Stimulated activated CD8-positive, alpha-beta memory T cell treated with anti-CD3 and anti-CD28 coated beads, Interleukin-12 subunit alpha, Interleukin-12 subunit beta, amount 100 ng/mL, for 4 hours (primary cell): Measurements from ENCODE around the gene NUDT8.
"Not testable (repeated sequence)": the region's sequence is repeated elsewhere in the genome, so short reads cannot be mapped to it uniquely, and the experiment has no call there.

Source experiments
- DNase-seq: peaks from one replicate; pipeline ENCODE4 v3.0.0-alpha.2; 2020; ENCODE audit warnings: low read depth

NUDT8 gene

DNA sequence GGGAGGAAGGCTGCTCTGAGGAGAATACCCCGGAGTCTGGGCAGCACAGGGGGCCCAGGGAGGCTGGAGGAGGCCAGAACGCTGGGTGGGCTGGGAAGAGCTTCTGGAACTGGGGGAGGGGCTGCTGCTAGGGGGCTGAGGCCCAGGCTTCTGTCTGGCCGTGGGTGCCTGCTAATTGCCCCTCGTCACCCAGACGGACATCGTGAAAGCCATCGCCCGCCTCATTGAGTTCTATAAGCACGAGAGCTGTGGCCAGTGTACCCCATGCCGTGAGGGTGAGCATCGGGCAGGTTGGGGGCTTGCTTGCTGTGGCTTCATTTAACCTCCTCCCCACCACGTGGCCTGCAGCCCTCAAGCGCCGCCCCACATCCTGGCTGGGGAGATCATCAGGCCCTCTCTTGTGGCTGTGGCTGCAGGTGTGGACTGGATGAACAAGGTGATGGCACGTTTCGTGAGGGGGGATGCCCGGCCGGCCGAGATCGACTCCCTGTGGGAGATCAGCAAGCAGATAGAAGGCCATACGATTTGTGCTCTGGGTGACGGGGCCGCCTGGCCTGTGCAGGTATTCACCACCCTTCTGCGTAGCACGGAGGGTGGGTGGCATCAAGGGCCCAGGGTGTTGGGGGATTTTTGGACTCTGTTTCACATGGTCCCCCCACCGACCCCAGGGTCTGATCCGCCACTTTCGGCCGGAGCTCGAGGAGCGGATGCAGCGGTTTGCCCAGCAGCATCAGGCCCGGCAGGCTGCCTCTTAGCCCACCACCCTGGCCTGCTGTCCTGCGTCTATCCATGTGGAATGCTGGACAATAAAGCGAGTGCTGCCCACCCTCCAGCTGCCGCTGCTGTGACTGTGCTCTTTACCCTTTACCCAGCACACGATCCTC is 17.8 kb downstream of the NUDT8 start:
- no peak for DNase-seq

DNA sequence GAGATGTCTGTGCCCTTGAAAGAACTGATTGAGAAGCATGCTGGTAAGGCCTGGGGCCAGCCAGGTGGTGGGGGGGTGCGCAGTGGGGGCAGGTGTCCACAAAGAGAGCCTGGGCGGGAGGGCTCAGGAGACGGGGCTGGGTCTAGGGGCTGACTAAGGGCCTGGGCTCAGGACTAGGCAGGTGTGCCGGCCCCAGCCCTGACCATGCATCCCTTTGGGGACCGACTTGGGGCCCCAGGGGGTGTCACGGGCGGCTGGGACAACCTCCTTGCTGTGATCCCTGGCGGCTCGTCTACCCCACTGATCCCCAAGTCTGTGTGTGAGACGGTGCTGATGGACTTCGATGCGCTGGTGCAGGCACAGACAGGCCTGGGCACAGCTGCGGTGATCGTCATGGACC is 18.6 kb downstream of the NUDT8 start:
- no peak for DNase-seq

DNA sequence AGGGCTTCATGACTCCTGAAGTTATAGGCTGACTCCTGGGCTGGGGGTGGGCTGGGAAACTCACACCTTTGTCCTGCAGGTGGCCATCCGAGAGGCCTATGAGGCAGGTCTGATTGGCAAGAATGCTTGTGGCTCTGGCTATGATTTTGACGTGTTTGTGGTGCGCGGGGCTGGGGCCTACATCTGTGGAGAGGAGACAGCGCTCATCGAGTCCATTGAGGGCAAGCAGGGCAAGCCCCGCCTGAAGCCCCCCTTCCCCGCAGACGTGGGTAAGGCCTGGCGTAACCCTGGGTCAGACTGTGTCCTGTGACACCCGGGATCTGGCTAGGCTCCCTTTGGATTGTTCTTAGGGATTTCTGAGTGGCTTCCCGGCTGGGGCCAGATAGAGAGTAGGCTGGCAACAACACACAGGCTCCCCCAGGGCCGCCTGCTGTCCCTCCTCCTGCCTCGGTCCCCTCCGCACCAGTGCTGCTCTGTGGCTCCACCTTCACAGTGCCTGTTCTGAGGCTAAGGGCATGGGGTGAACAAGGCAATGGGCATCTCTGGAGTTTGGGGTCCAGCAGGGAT is 19.4 kb downstream of the NUDT8 start:
- DNase-seq: no peak

DNA sequence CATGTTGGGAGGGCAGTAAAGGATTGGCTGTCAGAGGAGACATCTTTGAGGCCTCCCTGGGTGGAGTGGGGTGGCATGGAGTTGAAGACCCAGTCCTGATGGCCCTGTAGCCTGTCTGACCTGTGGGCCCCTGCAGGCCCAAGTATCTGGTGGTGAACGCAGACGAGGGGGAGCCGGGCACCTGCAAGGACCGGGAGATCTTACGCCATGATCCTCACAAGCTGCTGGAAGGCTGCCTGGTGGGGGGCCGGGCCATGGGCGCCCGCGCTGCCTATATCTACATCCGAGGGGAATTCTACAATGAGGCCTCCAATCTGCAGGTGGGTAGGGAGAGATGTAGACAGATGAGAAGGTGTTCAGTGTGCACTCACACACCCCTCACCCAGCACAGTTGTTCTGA is 20.4 kb downstream of the NUDT8 start:
- DNase-seq: no peak

DNA sequence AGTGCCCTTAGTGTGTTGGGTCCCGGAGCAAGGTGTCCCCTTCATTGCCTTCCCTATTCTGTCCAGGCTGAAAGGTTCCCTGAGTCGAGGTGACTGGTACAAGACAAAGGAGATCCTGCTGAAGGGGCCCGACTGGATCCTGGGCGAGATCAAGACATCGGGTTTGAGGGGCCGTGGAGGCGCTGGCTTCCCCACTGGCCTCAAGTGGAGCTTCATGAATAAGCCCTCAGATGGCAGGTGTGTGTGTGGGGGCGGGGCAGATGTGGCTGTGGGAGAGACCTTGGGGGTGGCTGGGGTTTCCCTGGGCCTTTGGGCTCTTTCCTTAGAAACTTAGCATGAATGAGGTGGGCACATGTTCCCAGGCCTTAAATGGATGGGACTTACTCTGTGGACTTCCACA is 21.3 kb downstream of the NUDT8 start:
- no peak for DNase-seq

DNA sequence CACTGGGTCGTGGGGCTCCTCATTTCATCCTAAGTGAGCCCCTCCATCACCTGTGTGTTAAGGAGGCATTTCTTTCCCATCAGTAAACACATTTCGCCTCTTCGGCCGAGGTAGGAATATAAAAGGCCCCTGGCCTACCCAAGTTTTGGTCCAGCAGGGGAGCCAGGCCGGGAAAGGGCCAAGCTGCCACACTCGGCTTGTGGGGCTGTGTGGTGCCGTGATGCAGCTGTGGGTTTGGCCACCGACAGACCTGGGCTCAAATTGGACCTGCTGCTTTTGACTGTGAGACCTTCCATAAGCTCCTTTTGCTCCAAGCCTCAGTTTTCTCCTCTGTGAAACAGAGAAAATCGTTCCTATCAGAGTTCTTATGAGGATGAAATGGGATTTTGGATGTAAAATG is 22.2 kb downstream of the NUDT8 start:
- no peak for DNase-seq

DNA sequence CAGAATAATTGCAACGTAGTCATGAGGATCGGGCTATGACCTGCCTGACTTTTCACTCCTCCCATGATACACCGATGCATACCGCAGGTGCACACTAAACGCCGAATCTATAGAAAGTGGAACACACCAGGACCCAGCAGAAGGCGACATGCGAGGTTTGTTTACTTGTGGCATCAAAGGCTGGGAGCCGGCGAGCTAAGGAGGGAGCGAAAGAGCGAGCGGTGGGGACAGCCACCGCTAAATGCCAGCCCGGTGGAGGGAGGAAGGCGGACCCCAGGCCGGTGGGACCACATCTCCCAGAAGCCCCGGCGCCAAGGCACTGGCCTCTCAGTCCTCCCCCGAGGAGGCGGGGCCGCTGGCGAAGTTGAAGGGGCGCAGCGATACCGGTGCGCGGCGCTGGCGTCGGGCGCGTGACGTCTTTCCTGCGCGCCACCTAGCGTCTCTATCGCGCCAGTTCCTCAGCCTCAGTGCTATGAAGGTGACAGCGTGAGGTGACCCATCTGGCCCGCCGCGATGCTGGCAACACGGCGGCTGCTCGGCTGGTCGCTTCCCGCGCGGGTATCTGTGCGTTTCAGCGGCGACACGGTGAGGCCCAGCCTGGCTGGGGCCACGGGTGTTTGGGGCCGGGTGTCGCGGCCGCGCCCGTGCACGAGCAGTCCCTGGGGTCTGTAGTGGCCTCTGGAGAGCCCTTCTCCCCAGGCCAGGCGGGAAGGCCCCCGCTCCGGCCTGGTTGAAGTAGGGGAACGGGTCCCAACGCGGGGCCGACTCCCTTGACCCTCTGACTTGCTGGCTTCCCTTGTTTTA is 23.0 kb downstream of the NUDT8 start, which contains the start of gene NDUFV1:
TSS of gene NDUFV1 (plus strand) at position 445 of the 804 bp plus-strand sequence. CDS start at position 514, 69 bp downstream.
- peak; percentile 95 for DNase-seq

DNA sequence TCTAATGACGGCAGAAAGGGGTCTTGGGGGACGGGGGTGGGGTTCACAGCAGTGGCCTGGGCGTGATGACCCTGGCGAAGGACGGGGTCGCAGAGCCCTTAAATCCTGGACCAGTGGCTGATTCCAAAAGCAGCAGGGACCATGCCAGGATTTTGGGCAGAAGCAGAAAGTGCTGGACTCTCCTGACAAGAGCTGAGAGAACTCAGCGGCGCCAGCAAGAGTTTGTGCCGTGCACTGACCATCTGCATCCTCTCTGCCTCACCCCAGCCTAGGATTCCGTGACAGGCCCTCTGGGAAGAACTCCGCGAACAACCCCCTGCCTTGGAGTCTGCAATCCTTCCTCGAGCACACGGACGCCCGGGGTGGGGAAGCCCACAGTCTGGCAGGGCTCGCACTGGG is 23.6 kb downstream of the NUDT8 start:
- DNase-seq: no peak

DNA sequence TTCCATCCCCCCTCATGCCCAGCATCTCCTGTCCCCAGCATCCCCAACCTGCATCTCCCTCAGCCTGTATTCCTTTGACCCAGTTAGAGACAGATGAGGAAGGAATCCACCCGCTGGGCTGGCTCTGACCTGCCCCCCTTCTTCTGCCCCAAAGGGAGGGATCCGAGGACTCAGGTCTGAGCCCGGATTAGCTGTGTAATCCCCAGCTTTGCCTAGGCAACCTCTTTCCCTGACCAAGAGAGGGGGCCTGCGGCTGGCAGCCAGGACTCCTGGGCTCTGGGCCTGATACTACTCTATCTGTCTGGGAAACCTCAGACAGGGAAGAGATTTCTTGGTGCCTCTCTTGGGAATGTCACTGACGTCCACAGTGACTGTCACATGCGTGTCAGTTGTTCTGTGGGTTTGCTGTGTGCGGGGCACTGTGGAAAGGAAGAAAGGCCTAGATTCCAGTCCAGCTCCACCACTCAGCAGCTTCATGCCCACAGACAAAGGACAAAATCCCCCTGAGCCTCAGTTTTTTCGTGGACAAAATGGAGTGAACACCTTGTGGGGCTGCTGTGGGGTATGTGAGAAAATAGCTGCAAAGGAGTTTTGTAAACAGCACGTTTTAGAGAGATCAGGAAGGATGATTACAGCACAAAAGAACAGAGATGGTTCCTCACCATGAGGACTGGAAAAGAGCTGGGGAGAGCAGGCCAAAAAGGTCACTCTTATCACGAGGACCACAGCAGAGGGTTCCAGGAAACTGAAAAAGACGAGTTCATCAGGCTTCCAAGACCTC is 24.3 kb downstream of the NUDT8 start:
- no peak for DNase-seq

DNA sequence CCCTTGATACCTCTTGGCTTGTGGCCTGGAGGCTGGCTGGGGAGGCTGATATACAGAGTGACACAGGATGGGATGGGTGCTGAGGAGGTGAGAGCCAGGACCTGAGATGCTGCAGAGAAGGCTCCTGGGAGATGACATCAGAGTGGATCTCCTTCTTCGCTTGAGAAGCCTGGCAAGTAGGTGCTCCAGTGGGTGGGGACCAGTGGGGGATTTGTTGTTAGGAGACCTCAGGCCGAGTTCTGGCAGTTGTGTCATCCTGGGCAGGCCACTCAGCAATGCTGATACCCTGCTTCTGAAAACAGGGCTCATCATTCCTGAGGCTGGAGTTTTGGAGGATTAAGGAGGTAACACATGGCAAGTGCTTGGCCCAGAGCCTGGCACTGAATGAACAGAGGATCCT is 24.9 kb downstream of the NUDT8 start:
- no peak for DNase-seq

DNA sequence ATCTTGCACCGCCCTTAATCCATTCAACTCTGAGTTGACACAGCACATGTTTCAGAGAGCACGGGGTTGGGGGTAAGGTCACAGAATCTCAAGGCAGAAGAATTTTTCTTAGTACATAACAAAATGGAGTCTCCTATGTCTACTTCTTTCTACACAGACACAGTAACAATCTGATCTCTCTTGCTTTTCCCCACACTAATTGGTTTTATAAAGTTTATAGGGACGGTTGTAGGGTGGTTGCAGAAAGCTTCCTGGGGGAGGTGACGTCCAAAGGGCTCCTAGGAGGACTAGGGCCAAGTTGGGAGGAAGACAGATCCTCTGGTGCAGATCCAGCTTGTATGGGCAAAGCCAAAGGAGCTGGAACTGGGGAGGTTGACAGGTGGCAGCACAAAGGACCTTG is 25.6 kb downstream of the NUDT8 start:
- not testable (repeated sequence) for DNase-seq

DNA sequence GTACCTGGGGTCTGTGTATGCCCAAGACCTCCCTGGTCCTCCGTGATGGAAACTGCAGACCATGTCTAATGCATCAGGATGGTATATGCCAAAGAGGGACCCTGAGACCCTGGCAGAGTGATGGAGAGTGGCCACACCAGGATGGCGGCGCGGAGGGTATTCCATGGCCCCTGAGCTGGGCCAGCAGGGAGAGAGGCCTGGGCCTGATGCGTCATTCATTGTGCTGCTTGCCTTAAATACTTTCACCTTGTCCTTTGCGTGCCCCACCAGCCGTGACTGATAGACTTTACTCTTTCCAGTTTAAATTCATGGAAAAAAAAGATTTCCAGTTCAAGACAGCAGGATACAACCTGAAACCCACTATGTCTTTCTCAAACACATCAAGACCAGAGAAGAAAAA is 28.6 kb downstream of the NUDT8 start:
- no peak for DNase-seq

DNA sequence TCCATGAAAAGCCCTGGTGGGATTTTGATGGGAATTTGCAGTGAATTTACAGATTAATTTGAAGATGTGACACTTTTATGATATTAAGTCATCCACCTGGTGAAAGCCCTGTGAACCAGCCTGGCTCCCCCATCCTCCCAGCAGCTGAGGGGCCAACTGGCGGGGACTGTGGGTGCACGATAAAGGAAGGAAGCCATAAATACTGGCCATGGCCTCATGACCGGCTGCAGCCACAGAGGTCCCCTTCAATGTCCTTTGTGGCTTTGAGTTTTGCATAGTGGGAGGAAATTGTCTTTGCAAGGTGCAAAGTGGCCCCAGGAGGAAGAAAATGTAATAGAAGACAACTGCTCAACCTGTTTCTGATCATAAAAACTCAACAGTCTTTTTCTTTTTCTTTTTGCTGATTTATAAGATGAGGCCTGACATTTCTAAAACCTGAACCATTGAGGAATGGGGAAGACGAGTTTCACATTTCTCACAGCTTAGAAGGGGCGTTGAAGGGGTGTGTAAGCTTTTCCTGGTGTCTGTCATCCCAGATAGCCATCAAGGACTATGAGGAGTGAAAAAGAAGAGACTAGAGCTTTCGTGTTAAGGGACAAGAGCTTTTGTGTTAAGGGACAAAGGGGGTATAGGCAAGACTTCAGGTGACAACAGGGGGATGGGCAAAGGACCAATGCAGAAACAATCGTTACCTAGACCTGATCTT is 29.3 kb downstream of the NUDT8 start:
- no peak for DNase-seq

DNA sequence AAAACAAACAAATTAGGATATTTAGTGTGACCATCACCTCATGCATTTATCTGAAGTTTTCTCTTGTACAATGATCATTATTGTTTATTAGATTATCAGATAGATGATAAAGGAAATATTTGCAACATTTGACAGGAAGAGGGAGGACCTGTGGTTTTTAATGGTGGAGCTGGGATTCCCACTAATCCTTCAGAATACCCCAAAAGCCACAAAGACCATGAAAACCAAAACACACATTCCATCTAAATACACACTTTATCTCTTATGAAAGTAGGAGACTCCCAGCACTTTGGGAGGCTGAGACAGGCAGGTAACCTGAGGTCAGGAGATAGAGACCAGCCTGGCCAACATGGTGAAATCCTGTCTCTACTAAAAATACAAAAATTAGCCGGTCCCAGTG is 30.6 kb downstream of the NUDT8 start:
- no peak for DNase-seq

DNA sequence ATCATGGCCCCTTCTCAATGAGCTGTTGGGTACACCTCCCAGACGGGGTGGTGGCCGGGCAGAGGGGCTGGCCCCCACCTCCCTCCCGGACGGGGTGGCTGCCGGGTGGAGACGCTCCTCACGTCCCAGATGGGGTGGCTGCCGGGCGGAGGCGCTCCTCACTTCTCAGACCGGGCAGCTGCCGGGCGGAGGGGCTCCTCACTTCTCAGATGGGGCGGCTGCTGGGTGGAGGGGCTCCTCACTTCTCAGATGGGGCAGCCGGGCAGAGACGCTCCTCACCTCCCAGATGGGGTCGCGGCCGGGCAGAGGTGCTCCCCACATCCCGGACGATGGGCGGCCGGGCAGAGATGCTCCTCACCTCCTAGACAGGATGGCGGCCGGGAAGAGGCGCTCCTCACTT is 31.8 kb downstream of the NUDT8 start:
- not testable (repeated sequence) for DNase-seq

DNA sequence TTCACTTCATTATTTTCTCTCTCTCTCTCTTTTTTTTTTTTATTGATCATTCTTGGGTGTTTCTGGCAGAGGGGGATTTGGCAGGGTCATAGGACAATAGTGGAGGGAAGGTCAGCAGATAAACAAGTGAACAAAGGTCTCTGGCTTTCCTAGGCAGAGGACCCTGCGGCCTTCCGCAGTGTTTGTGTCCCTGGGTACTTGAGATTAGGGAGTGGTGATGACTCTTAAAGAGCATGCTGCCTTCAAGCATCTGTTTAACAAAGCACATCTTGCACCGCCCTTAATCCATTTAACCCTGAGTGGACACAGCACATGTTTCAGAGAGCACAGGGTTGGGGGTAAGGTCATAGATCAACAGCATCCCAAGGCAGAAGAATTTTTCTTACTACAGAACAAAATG is 32.3 kb downstream of the NUDT8 start:
- DNase-seq: not testable (repeated sequence)

DNA sequence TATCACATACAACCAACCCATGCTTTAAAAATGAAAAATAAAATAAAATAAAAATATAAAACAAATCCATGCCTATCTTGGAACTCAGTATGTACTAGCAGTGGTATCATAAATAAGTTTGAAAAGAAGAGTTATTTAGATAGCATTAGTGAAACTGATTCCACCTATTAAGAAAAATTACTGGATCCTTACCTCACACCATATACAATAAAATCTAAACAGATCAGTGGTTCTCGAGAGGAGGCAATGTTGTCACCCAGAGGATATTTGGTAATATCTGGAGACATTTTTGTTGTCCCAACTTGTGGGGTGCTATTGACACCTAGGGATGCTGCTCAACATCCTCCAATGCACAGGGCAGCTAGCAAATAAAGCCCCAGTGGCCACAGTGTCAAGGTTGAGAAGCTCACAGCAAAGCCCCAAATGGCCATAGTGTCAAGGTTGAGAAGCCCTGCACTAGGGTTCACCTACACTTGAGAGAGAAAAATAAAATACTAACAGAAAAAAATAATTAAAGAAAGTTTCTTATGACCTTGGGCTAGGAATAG is 32.9 kb downstream of the NUDT8 start:
- no peak for DNase-seq

DNA sequence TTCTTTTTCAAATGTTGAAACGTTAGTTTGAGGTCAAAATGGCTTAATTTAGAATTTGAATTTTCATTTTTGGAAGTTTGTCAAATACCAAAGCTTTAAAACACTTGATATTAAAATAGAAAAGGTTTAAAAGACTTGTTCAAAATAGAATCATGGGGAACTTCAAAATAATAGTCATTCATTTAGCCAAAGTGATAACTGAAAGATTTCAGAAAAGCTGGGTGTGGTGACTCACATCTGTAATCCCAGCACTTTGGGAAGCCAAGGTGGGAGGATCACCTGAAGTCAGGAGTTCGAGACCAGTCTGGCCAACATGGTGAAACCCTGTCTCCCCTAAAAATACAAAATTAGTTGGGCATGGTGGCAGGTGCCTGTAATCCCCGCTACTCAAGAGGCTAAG is 35.3 kb downstream of the NUDT8 start:
- DNase-seq: no peak

DNA sequence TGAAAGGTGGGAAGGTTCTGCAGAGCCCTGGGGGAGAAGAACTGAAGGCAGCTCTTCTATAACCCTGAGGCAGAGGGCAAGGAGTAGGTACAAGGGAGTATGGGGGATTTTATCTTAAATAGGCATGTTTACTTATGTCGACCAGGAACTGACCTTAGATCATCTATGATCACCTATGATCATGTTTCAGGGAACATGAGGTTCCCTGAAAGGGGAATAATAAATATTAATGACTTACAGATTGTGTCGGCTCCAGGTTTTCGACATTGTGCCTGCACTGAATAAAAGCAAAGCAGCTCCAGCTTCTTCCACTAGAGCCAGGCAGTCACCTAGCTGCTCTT is 36.2 kb downstream of the NUDT8 start:
- no peak for DNase-seq

DNA sequence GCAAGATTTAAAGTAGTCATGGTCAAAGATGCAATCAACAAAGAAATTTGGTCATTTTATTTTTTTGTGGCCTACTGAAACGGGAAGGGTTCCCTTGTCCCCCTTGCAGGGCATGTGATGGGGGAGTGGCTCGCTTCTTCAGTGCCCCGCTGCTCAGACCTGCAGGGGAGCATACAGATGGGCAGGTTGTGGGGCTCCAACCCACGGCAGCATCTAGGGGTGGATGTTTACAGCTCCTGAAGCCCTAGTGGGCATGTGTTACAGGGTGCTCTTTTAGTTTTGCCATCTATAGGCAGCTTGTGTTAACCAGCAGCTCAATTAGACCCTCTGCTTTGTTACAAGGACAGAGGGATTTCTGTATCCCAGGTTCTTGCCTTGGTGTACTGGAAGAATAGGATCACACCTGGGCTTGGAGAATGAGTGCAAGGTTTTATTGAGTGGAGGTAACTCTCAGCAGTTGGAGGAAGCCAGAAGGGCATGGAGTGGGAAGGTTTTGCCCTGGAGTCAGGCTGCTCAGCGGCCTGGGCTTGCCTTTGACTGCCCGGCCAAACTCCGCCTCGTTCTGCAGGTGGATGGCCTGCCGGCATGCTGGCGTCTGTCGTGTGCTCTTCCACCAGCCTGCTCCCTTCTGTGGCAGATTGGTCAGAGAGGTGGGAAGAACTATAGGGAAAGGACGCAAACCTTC is 36.7 kb downstream of the NUDT8 start:
- no peak for DNase-seq
